Lower leg skin (tissue), 3 donors: ENCODE data around the gene PLCB1.
"Not testable (repeated sequence)": the region's sequence is repeated elsewhere in the genome, so short reads cannot be mapped to it uniquely, and the experiment has no call there.

Experiments used
- CTCF ChIP-seq, 3 donors: fragments of 450-650 bp; IDR thresholded peaks; one replicate each; pipeline ENCODE4 v1.5.1; 2016; ENCODE audit warnings: antibody characterized with exemption in 3 of 3, mild to moderate bottlenecking in 3 of 3, moderate library complexity in 2 of 3
- POLR2A ChIP-seq, 2 donors: fragments of 450-650 bp; IDR thresholded peaks; one replicate each; pipeline ENCODE4 v1.6.1; 2016 to 2017; ENCODE audit warnings: antibody characterized with exemption in 2 of 2, mild to moderate bottlenecking in 1 of 2, moderate library complexity in 1 of 2

DNA sequence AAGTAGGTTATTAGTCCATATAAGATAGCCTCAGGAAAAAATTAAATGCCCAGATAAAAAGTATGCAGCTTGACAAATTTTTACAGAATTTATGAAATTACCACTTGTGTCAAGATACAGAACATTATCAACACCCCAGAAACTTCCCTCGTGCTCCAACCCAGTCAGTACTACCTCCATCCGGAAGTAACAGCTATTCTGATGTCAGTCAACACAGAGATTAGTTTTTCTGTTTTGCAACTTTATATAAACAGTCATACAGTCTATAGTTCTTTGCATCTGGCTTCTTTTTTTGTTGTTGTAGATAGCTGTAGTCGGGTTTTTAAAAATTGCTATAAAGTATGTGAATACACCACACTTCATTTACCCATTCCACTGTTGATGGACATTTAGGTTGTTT is 721.1 kb downstream of the PLCB1 start:
- TF ChIP-seq CTCF, POLR2A (IDR thresholded peaks at IDR 0.05): not testable (repeated sequence)
